GM18909 (cell line): ENCODE data around the gene SSTR5.

Experiments
- ATAC-seq: cut with Tn5 transposase; IDR thresholded peaks from one replicate; pipeline ENCODE4 v1.9.1; 2021; ENCODE audit warnings: mild to moderate bottlenecking; ENCODE audit not compliant: unreplicated experiment, poor library complexity

Gene SSTR5

GRCh38 chr16:1119766-1120576 is 47.4 kb downstream of the SSTR5 start:
- no peak for ATAC-seq

GRCh38 chr16:1120577-1120941 is 48.0 kb downstream of the SSTR5 start:
- ATAC-seq: no peak

- ATAC-seq: no peak
Measured at GRCh38 chr16:1121009-1121408, 48.5 kb downstream of the SSTR5 start.

GRCh38 chr16:1121601-1122397 is 49.3 kb downstream of the SSTR5 start:
- no peak for ATAC-seq

GRCh38 chr16:1122398-1122765 is 49.8 kb downstream of the SSTR5 start:
- ATAC-seq: no peak

- ATAC-seq: no peak
Measured at GRCh38 chr16:1123525-1124230, 51.1 kb downstream of the SSTR5 start.

GRCh38 chr16:1124291-1124690 is 51.7 kb downstream of the SSTR5 start:
- ATAC-seq: no peak

- no peak for ATAC-seq
Measured at GRCh38 chr16:1124795-1125194, 52.2 kb downstream of the SSTR5 start.

GRCh38 chr16:1125471-1125870 is 52.9 kb downstream of the SSTR5 start:
- ATAC-seq: no peak

- ATAC-seq: no peak
Measured at GRCh38 chr16:1126044-1126443, 53.5 kb downstream of the SSTR5 start.

GRCh38 chr16:1126586-1126985 is 54.0 kb downstream of the SSTR5 start:
- ATAC-seq: no peak

- ATAC-seq: no peak
Measured at GRCh38 chr16:1127101-1127500, 54.6 kb downstream of the SSTR5 start.

- no peak for ATAC-seq
Measured at GRCh38 chr16:1127971-1128715, 55.6 kb downstream of the SSTR5 start.

- no peak for ATAC-seq
Measured at GRCh38 chr16:1129106-1129960, 56.8 kb downstream of the SSTR5 start.

GRCh38 chr16:1130382-1130781 is 57.8 kb downstream of the SSTR5 start:
- no peak for ATAC-seq
